ENCODE measurements around the gene NUDT15. TPM values are rescaled to one million over a fixed set of nuclear protein-coding genes. Genes with fewer than 3 reads are reported as not detected.
"Not testable (repeated sequence)": the region's sequence is repeated elsewhere in the genome, so short reads cannot be mapped to it uniquely, and the experiment has no call there.

NUDT15 gene
- total RNA-seq, 4 donors from 2014 or later, result 12.8 to 19.0 (median 15.9) TPM

DNA sequence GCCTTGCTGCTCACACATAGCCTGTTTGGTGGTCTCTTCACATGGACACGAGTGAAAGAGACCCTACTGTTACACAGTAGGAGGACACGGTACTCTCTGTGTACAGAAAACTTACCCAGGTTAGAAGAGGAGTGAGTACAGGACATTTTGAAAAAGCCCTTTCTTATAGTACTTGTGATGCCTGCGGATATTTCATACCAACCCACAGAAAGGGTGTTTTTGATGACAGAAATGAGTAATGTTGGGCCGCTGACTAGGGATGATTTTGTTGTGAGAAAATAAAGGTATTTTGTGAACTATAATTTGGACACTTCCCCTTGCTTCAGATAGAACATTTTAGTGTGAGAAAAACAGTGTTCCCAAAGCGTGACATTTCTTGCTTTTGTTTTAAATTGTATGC lies 18.2 kb downstream of the NUDT15 start:
- Histone ChIP-seq H3K27ac (no peak overlapping the region), H3K4me3 (replicated peaks in 1 of 3) (no peak overlapping the region), H3K4me1 (no peaks in the 10 kb centered on the region), H3K9me3 (no peaks in the 10 kb centered on the region), H3K36me3 (peaks cover 0 to 3% of the 10 kb centered on the region in 2 donors), H3K27me3 (no peaks in the 10 kb centered on the region)
- 92 to 96% methylated on average over 5 of the region's 5 CpGs for WGBS, 2 donors
- DNase-seq, result no peak
- no peak for TF ChIP-seq POLR2A (IDR thresholded peaks at IDR 0.05)
- TF ChIP-seq, protein P1, sequence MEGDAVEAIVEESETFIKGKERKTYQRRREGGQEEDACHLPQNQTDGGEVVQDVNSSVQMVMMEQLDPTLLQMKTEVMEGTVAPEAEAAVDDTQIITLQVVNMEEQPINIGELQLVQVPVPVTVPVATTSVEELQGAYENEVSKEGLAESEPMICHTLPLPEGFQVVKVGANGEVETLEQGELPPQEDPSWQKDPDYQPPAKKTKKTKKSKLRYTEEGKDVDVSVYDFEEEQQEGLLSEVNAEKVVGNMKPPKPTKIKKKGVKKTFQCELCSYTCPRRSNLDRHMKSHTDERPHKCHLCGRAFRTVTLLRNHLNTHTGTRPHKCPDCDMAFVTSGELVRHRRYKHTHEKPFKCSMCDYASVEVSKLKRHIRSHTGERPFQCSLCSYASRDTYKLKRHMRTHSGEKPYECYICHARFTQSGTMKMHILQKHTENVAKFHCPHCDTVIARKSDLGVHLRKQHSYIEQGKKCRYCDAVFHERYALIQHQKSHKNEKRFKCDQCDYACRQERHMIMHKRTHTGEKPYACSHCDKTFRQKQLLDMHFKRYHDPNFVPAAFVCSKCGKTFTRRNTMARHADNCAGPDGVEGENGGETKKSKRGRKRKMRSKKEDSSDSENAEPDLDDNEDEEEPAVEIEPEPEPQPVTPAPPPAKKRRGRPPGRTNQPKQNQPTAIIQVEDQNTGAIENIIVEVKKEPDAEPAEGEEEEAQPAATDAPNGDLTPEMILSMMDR (IDR thresholded peaks at IDR 0.05), result no peak
- intact Hi-C loops (cut with DNase I), result no loop called here

DNA sequence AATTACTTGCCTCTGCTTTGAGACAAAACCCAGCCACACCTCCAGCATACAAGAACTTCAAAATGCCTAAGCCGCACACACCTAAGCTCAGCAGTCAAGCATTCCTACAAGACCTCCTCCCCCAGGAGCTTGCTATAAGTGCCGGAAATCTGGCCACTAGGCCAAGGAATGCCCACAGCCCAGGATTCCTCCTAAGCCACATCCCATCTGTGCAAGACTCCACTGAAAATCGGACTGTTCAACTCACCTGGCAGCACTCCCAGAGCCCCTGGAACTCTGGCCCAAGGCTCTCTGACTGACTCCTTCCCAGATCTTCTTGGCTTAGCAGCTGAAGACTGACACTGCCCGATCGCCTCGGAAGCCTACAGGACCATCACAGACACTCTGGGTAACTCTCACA lies 21.0 kb downstream of the NUDT15 start:
- H3K4me1 ChIP-seq; H3K9me3 ChIP-seq; H3K36me3 ChIP-seq; H3K4me3 ChIP-seq (replicated peaks in 1 of 3); DNase-seq; H3K27me3 ChIP-seq; H3K27ac ChIP-seq; intact Hi-C loops (cut with DNase I): not testable (repeated sequence)
- 96 to 98% methylated on average over 6 of the region's 6 CpGs for WGBS, 2 donors

DNA sequence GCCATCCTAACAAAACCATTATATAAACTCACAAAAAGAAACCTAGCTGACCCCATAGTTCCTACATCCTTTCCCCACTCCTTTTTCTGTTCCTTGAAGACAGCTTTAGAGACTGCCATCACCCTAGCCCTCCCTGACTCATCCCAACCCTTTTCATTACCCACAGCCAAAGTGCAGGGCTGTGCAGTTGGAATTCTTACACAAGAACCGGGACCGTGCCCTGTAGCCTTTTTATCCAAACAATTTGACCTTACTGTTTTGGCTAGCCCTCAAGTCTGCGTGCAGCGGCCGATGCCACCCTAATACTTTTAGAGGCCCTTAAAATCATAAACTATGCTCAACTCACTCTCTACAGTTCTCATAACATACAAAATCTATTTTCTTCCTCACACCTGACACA lies 22.4 kb downstream of the NUDT15 start:
- H3K27me3 ChIP-seq; DNase-seq; intact Hi-C loops (cut with DNase I); H3K4me1 ChIP-seq; H3K36me3 ChIP-seq; H3K9me3 ChIP-seq; H3K27ac ChIP-seq; H3K4me3 ChIP-seq (replicated peaks in 1 of 3): not testable (repeated sequence)
- 56 to 66% methylated on average over 5 of the region's 5 CpGs for WGBS, 2 donors

DNA sequence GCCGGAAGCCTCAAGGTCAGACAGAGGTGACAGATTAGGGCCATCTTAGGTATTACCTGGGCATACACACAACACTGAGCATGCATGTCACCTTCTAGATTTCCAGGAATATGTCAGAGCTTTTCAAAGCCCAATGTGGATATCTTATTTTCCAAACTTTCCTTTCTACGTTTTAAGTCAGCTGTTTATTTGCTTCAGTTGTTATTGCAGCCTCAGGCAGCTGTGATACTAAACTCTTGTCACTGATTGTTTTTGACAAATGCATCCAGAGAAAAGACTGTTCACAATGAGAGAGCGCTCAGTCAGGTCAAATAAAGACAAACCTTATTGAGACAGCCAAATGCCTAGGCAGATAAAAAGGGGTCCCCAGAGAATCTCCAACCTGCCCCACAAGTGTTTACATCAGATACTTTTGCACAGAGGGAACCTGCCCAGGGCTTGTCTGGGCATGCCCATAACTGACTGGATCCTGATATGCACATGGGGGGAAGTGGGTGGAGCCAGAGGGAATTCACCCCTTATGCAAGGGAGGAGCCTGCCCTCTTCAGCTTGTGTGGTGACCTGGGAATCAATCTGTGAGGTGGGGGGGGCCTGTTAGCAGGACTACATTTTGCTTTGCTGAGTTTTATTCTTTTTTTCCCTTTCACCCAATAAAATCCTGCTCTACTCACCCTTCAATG lies 28.9 kb downstream of the NUDT15 start:
- no peak for DNase-seq
- Histone ChIP-seq H3K36me3 (peaks cover 9% of the 10 kb centered on the region in 2 donors), H3K4me1 (no peaks in the 10 kb centered on the region), H3K27me3 (no peaks in the 10 kb centered on the region), H3K9me3 (no peaks in the 10 kb centered on the region), H3K4me3 (replicated peaks in 1 of 3) (no peak overlapping the region), H3K27ac (no peak overlapping the region)
- no peak for TF ChIP-seq POLR2A (IDR thresholded peaks at IDR 0.05)
- TF ChIP-seq, protein P1 (IDR thresholded peaks at IDR 0.05), result no peak
- 98% methylated on average over 3 of the region's 3 CpGs for WGBS, 2 donors
- intact Hi-C loops (cut with DNase I), result no loop called here

DNA sequence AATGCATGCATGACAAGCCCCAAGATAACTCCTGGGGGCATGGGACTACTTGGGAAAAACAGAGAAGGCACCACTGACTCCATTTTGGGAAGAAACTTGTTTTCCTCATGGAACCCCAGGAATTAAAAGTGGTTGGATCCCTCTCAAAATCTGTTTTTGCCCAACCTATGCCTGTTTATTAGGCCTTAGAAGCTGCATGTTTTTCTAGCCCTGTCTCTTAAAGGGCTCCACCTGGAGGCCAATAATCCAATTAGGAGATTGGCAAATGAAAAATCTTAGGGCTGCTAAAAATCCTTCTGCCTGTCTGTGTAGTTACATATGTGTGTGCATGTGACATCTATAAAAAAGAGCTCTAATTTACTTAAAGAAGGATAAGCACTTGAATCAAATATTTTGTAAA lies 30.5 kb downstream of the NUDT15 start:
- no peaks in the 10 kb centered on the region for H3K27me3 ChIP-seq
- DNase-seq, result no peak
- intact Hi-C loops (cut with DNase I), result no loop called here
- H3K4me3 ChIP-seq (replicated peaks in 1 of 3), result no peak overlapping the region
- no peak for TF ChIP-seq POLR2A (IDR thresholded peaks at IDR 0.05)
- TF ChIP-seq, protein P1 (IDR thresholded peaks at IDR 0.05), result no peak
- peaks cover 17 to 18% of the 10 kb centered on the region in 2 donors for H3K36me3 ChIP-seq
- no peak overlapping the region for H3K27ac ChIP-seq
- no peaks in the 10 kb centered on the region for H3K9me3 ChIP-seq
- no peaks in the 10 kb centered on the region for H3K4me1 ChIP-seq

DNA sequence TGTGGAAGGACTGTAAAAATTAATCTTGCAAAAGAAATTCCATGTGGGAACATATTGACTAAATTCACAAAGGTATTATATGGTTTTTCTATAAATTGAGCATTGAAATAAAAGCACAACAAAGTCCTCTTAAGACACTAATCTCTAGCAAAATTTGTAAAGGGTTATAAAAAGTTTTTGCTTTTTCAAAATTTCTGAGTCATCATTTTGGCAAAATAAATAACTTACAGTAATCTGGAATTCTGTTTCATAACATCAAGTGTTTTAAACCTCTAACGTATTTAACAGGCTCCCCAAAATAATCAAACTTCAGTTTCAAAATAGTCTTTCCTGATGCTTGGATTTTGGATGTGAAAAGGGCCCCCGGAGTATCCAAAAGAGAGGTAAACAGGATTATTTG lies 31.4 kb downstream of the NUDT15 start:
- no peaks in the 10 kb centered on the region for H3K4me1 ChIP-seq
- peaks cover 17 to 18% of the 10 kb centered on the region in 2 donors for H3K36me3 ChIP-seq
- H3K4me3 ChIP-seq (replicated peaks in 1 of 3), result no peak overlapping the region
- TF ChIP-seq, protein P1 (IDR thresholded peaks at IDR 0.05), result no peak
- TF ChIP-seq POLR2A (IDR thresholded peaks at IDR 0.05), result no peak
- no peaks in the 10 kb centered on the region for H3K27me3 ChIP-seq
- WGBS, 2 donors, result 96 to 98% methylated on average over 2 of the region's 2 CpGs
- DNase-seq, result no peak
- intact Hi-C loops (cut with DNase I), result no loop called here
- no peaks in the 10 kb centered on the region for H3K9me3 ChIP-seq
- H3K27ac ChIP-seq, result no peak overlapping the region

Data from thyroid gland (tissue), 4 donors.